Measurements from ENCODE around the gene SMYD3.

SMYD3 gene

DNA sequence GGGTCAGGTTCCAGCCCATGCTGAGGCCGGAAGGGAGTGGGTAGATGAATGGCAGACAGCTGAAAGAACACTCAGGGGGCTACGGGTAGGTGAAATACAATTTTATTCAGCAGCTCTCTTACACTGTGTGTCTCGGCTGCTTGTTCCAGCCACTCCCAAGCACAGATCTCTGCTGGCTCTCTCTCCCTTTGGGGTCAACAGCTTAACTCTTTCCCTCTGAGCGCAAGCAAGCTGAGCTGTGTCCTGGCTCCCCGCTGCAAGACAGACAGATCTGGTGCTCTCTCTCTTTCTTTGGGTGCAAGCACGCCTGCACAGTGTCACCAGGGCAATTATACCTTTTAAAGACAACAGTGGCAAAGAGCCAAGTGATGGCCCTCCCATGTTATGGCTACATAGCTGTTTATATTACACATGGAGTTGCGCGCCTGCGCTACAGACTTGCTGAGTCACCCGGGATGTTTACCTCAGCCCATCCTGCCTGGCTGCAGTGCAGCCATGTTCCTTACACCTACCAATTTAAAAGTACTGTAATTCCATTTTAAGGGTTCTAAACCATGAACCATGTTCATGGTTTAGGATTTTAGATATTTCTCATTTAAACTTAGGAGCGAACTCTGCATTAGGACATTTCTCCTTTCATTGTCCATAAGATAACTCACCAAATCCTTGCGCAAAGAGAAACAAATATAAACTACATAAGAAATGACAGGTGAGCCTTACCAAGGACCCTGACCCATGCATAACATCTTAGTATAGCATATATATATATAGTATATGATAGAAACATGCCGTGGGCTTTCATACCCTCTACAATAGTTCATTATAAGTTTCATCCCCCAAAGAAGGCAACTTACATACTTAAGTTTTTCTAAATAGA is 396.5 kb downstream of the SMYD3 start:
- H3K27me3 ChIP-seq (replicated peaks in 2 of 5; ENCODE audit: control insufficient read depth in 4 of 5, insufficient read depth in 5 of 5, low read length in 4 of 5), result no peaks in the 10 kb centered on the region
- ChIA-PET POLR2A (no interaction called here), CTCF (interaction anchor here (1.2 to 1.5 kb wide), 4 partner anchors 11 to 169 kb away, joined by 3 to 7 read pairs (median 4); no protein-coding TSS in a partner anchor)
- DNase-seq, result peak in 2 of 3 donors; percentile 14 to 21
- H3K4me3 ChIP-seq (ENCODE audit: control insufficient read depth in 1 of 7, extremely low read depth in 1 of 7, insufficient read depth in 4 of 7, low read depth in 2 of 7, low read length in 6 of 7), result no peak overlapping the region
- peaks cover 0 to 3% (median 0%) of the 10 kb centered on the region in 4 experiments for H3K36me3 ChIP-seq (ENCODE audit: control insufficient read depth in 4 of 4, insufficient read depth in 4 of 4, low read length in 3 of 4)
- H3K4me1 ChIP-seq (ENCODE audit: control extremely low read depth in 1 of 4, control insufficient read depth in 4 of 4, insufficient read depth in 4 of 4, low read length in 3 of 4), result peaks cover 18 to 80% (median 41%) of the 10 kb centered on the region in 4 experiments
- peaks cover 0 to 6% (median 2%) of the 10 kb centered on the region in 5 experiments for H3K9me3 ChIP-seq (ENCODE audit: control extremely low read depth in 1 of 5, control insufficient read depth in 4 of 5, insufficient read depth in 2 of 5, low read depth in 1 of 5, low read length in 4 of 5)
- 89% methylated on average over 10 of the region's 13 CpGs for WGBS (ENCODE audit: insufficient coverage)
- H3K27ac ChIP-seq (ENCODE audit: insufficient read depth in 1 of 2, low read depth in 1 of 2, low read length in 2 of 2, poor library complexity in 1 of 2, severe bottlenecking in 2 of 2), result no peak overlapping the region

DNA sequence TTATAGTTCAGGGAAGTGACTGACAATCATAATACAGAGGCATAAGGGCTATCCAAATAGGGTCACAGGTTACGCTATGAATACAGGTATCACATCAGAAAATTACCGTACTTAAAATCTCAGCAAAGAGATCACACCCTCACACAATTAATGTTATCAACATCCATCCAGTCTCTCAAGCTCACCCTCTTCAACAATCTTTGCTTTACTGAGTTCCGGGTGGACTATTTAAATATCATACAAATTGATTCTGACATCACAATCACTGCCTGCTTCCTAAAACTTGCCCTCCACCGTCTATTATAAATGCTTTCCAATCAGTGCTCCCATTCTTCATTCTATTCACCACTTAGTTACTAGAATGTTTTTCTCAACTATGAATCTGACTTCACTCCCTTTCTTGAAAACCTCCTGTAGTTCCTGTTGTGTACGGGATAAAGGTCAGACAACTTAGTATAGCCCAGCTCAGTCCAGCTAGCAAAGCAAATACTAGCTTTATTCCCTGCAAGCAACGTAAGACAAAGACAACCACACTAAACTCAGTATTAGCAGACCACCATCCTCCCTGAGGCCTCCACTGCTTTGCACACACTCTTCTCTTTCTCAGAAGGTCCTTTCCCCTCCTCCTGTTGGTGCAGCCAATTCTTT is 398.7 kb downstream of the SMYD3 start:
- Histone ChIP-seq H3K4me1 (ENCODE audit: control extremely low read depth in 1 of 4, control insufficient read depth in 4 of 4, insufficient read depth in 4 of 4, low read length in 3 of 4) (peaks cover 9 to 73% (median 37%) of the 10 kb centered on the region in 4 experiments), H3K9me3 (ENCODE audit: control extremely low read depth in 1 of 5, control insufficient read depth in 4 of 5, insufficient read depth in 2 of 5, low read depth in 1 of 5, low read length in 4 of 5) (peaks cover 0 to 6% (median 2%) of the 10 kb centered on the region in 5 experiments), H3K27me3 (replicated peaks in 2 of 5; ENCODE audit: control insufficient read depth in 4 of 5, insufficient read depth in 5 of 5, low read length in 4 of 5) (no peaks in the 10 kb centered on the region), H3K36me3 (ENCODE audit: control insufficient read depth in 4 of 4, insufficient read depth in 4 of 4, low read length in 3 of 4) (peaks cover 0 to 3% (median 0%) of the 10 kb centered on the region in 4 experiments), H3K4me3 (ENCODE audit: control insufficient read depth in 1 of 7, extremely low read depth in 1 of 7, insufficient read depth in 4 of 7, low read depth in 2 of 7, low read length in 6 of 7) (no peak overlapping the region), H3K27ac (ENCODE audit: insufficient read depth in 1 of 2, low read depth in 1 of 2, low read length in 2 of 2, poor library complexity in 1 of 2, severe bottlenecking in 2 of 2) (no peak overlapping the region)
- CTCF ChIA-PET, result no interaction called here
- POLR2A ChIA-PET, result no interaction called here
- no peak for DNase-seq
- WGBS (ENCODE audit: insufficient coverage), result 95% methylated on average over 6 of the region's 6 CpGs

DNA sequence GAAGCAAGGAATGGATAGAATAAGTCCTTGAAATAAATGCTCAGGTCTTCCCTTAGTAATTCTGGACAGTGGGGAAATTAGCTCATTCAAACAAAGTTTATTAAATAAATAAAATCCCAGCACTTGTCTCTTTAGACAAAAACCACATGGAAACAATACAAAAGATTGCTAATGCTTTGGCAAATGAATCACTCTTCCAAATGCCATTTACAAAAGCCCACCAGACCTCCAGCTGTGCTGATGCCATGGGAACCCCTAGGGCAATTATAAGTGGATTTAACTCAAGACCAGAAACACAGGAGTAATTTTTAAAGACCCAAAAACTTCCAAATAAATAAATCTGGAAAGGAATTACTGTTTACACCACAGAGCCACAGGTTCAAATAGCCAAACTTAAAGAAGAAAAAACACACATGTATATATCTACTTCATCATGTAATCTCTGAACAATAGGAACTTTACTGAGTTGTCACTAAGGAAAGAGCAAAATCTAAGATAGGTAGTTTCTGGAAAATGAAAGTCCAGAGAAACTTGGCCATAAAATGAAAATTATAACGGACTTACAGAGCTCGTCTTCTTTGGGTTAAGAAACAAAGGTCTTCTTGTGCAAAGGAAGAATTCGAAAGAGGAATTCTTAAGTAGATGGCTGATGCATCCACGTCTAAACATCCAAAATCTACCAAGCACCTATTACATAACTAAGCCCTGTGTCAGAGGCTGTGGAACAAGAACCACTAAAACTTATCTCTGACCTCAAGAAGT is 399.4 kb downstream of the SMYD3 start:
- ChIA-PET CTCF (interaction anchor here (1.9 kb wide), 1 partner anchor 8 kb away, joined by 8 read pairs; no protein-coding TSS in a partner anchor), POLR2A (interaction anchor here (0.8 kb wide), 1 partner anchor 1099 kb away, joined by 3 read pairs; no protein-coding TSS in a partner anchor)
- Histone ChIP-seq H3K36me3 (ENCODE audit: control insufficient read depth in 4 of 4, insufficient read depth in 4 of 4, low read length in 3 of 4) (peaks cover 0 to 3% (median 0%) of the 10 kb centered on the region in 4 experiments), H3K4me1 (ENCODE audit: control extremely low read depth in 1 of 4, control insufficient read depth in 4 of 4, insufficient read depth in 4 of 4, low read length in 3 of 4) (peaks cover 9 to 69% (median 35%) of the 10 kb centered on the region in 4 experiments), H3K27me3 (replicated peaks in 2 of 5; ENCODE audit: control insufficient read depth in 4 of 5, insufficient read depth in 5 of 5, low read length in 4 of 5) (no peaks in the 10 kb centered on the region), H3K27ac (ENCODE audit: insufficient read depth in 1 of 2, low read depth in 1 of 2, low read length in 2 of 2, poor library complexity in 1 of 2, severe bottlenecking in 2 of 2) (no peak overlapping the region), H3K9me3 (ENCODE audit: control extremely low read depth in 1 of 5, control insufficient read depth in 4 of 5, insufficient read depth in 2 of 5, low read depth in 1 of 5, low read length in 4 of 5) (peaks cover 0 to 6% (median 2%) of the 10 kb centered on the region in 5 experiments), H3K4me3 (ENCODE audit: control insufficient read depth in 1 of 7, extremely low read depth in 1 of 7, insufficient read depth in 4 of 7, low read depth in 2 of 7, low read length in 6 of 7) (no peak overlapping the region)
- no CpG with 5 or more reads among the region's 4 CpGs for WGBS (ENCODE audit: insufficient coverage)
- DNase-seq, result peak in 2 of 3 donors; percentile 14 to 32

DNA sequence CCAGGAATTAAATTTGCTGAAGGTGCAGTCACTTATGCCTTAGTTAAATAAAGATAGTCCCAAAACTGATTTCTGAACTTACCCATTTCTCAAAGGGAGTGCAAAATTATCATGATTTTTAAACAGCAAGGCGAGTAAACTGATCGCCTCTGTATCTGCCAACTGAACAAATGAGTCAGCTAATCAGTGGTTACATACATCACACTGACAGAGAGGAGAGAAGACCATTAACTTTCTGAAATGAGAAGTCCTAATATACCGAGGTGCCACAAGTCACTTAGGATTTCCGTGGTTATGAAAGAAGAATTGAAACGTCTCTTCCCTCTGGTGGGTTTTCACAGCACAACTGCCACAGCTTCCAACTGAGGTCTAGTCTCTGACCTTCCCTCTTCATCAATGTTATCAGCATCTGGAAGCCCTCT is 400.7 kb downstream of the SMYD3 start:
- POLR2A ChIA-PET, result interaction anchor here (0.7 kb wide), 1 partner anchor 39 kb away, joined by 4 read pairs; no protein-coding TSS in a partner anchor
- CTCF ChIA-PET, result interaction anchor here (0.8 to 1.9 kb wide), 2 partner anchors 10 to 37 kb away, joined by 3 to 8 read pairs; no protein-coding TSS in a partner anchor
- H3K27ac ChIP-seq (ENCODE audit: insufficient read depth in 1 of 2, low read depth in 1 of 2, low read length in 2 of 2, poor library complexity in 1 of 2, severe bottlenecking in 2 of 2), result peak overlapping the region in 1 of 2 experiments; percentile 72
- peaks cover 0 to 3% (median 0%) of the 10 kb centered on the region in 4 experiments for H3K36me3 ChIP-seq (ENCODE audit: control insufficient read depth in 4 of 4, insufficient read depth in 4 of 4, low read length in 3 of 4)
- 6% methylated on average over 2 of the region's 5 CpGs for WGBS (ENCODE audit: insufficient coverage)
- peaks cover 5 to 57% (median 30%) of the 10 kb centered on the region in 4 experiments for H3K4me1 ChIP-seq (ENCODE audit: control extremely low read depth in 1 of 4, control insufficient read depth in 4 of 4, insufficient read depth in 4 of 4, low read length in 3 of 4)
- no peaks in the 10 kb centered on the region for H3K27me3 ChIP-seq (replicated peaks in 2 of 5; ENCODE audit: control insufficient read depth in 4 of 5, insufficient read depth in 5 of 5, low read length in 4 of 5)
- peaks cover 0 to 6% (median 2%) of the 10 kb centered on the region in 5 experiments for H3K9me3 ChIP-seq (ENCODE audit: control extremely low read depth in 1 of 5, control insufficient read depth in 4 of 5, insufficient read depth in 2 of 5, low read depth in 1 of 5, low read length in 4 of 5)
- peak overlapping the region in 3 of 7 experiments; percentile 34 to 43 (median 41) for H3K4me3 ChIP-seq (ENCODE audit: control insufficient read depth in 1 of 7, extremely low read depth in 1 of 7, insufficient read depth in 4 of 7, low read depth in 2 of 7, low read length in 6 of 7)
- DNase-seq, result peak; percentile 35 to 87 (median 79)

DNA sequence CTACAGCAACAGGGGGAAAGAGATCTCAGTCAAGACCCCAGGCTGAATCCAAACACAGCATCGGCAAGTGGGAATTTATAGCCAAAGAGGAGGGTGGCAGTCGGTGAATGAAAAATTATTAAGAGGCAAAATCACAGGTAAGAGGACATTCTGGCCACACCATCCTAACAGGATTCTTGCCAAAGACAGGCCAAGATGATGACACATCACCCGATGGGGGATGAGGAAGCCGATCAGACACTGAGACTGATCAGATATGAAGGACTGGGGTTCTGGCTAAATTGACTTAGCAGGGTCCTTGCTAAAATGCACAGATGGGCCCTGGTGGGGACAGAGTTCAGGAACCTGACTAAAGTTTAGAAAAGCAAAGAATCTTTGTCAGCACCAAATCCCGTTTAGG is 402.2 kb downstream of the SMYD3 start:
- DNase-seq, result peak in 1 of 3 donors; percentile 32
- no peaks in the 10 kb centered on the region for H3K27me3 ChIP-seq (replicated peaks in 2 of 5; ENCODE audit: control insufficient read depth in 4 of 5, insufficient read depth in 5 of 5, low read length in 4 of 5)
- peaks cover 0 to 3% (median 0%) of the 10 kb centered on the region in 4 experiments for H3K36me3 ChIP-seq (ENCODE audit: control insufficient read depth in 4 of 4, insufficient read depth in 4 of 4, low read length in 3 of 4)
- peaks cover 5 to 45% (median 28%) of the 10 kb centered on the region in 4 experiments for H3K4me1 ChIP-seq (ENCODE audit: control extremely low read depth in 1 of 4, control insufficient read depth in 4 of 4, insufficient read depth in 4 of 4, low read length in 3 of 4)
- H3K27ac ChIP-seq (ENCODE audit: insufficient read depth in 1 of 2, low read depth in 1 of 2, low read length in 2 of 2, poor library complexity in 1 of 2, severe bottlenecking in 2 of 2), result no peak overlapping the region
- 86% methylated on average over 2 of the region's 5 CpGs for WGBS (ENCODE audit: insufficient coverage)
- ChIA-PET CTCF (no interaction called here), POLR2A (no interaction called here)
- H3K9me3 ChIP-seq (ENCODE audit: control extremely low read depth in 1 of 5, control insufficient read depth in 4 of 5, insufficient read depth in 2 of 5, low read depth in 1 of 5, low read length in 4 of 5), result peaks cover 0 to 2% (median 0%) of the 10 kb centered on the region in 5 experiments
- no peak overlapping the region for H3K4me3 ChIP-seq (ENCODE audit: control insufficient read depth in 1 of 7, extremely low read depth in 1 of 7, insufficient read depth in 4 of 7, low read depth in 2 of 7, low read length in 6 of 7)

DNA sequence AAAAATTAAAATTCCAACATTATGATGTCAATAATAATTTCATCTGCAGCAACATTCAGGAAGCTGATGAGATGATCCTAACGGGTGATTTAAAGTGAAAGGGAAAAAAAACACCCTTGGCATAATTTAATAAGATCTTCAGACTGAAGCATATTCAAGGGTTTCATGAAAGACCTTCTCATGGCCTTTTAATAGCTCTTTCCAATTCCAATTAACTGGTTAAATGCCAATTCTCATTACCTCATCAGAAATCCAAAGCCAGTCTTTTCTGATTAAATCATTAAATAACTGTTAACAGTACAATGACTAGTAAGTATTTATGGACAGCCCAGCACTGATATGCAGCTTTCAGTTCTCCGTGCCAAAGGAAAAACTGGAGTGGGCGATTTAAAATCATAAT is 407.5 kb downstream of the SMYD3 start:
- Histone ChIP-seq H3K9me3 (ENCODE audit: control extremely low read depth in 1 of 5, control insufficient read depth in 4 of 5, insufficient read depth in 2 of 5, low read depth in 1 of 5, low read length in 4 of 5) (peaks cover 0 to 2% (median 0%) of the 10 kb centered on the region in 5 experiments), H3K36me3 (ENCODE audit: control insufficient read depth in 4 of 4, insufficient read depth in 4 of 4, low read length in 3 of 4) (peaks cover 0 to 6% (median 0%) of the 10 kb centered on the region in 4 experiments), H3K4me3 (ENCODE audit: control insufficient read depth in 1 of 7, extremely low read depth in 1 of 7, insufficient read depth in 4 of 7, low read depth in 2 of 7, low read length in 6 of 7) (no peak overlapping the region), H3K27ac (ENCODE audit: insufficient read depth in 1 of 2, low read depth in 1 of 2, low read length in 2 of 2, poor library complexity in 1 of 2, severe bottlenecking in 2 of 2) (no peak overlapping the region), H3K27me3 (replicated peaks in 2 of 5; ENCODE audit: control insufficient read depth in 4 of 5, insufficient read depth in 5 of 5, low read length in 4 of 5) (no peaks in the 10 kb centered on the region), H3K4me1 (ENCODE audit: control extremely low read depth in 1 of 4, control insufficient read depth in 4 of 4, insufficient read depth in 4 of 4, low read length in 3 of 4) (peaks cover 0 to 10% (median under 1%) of the 10 kb centered on the region in 4 experiments)
- WGBS (ENCODE audit: insufficient coverage), result 100% methylated on average over 1 of the region's 3 CpGs
- POLR2A ChIA-PET, result no interaction called here
- CTCF ChIA-PET, result interaction anchor here (1.4 to 3.1 kb wide), 4 partner anchors 10 to 57 kb away, joined by 3 to 7 read pairs (median 6); no protein-coding TSS in a partner anchor
- DNase-seq, result no peak

Data from common myeloid progenitor, CD34-positive (primary cell).